Renal pelvis (tissue), 4 donors: ENCODE data around the gene GOLGA5. TPM values are rescaled to one million over a fixed set of nuclear protein-coding genes. Genes with fewer than 3 reads are reported as not detected.
"Not testable (repeated sequence)": the region's sequence is repeated elsewhere in the genome, so short reads cannot be mapped to it uniquely, and the experiment has no call there.

Experiments
- DNase-seq: peaks from one replicate; pipeline ENCODE4 v3.0.0-alpha.2; 2013
- polyA plus RNA-seq, 3 donors: library from polyadenylated mRNA; unstranded; fragments of 120-200 nt; gene quantifications; one replicate each; pipeline ENCODE4 v1.2.1, GENCODE V29; 2013; ENCODE audit not compliant: insufficient read length in 3 of 3

The GOLGA5 gene
- polyA plus RNA-seq, 3 donors = 35.2 to 40.6 (median 39.4) TPM

DNA sequence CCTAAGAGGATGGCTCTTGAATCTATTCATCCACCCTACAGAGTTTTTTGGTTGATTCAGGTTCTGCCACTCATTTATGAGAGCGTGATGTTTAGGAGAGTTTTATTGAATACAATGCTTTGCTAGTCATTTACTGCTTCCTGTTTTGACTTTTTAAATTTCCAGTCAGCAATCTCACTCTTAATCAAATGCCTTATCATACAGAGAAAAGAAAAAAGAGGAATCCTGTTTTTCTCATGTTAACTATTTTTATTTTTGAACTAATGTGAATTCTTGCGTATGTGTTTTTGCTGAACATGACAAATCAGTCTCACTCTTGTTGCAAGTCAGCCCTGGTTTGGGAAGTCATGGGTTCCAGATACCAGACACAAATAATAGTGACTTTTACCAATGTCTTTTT is 23.6 kb upstream of the GOLGA5 start:
- no peak for DNase-seq

- no peak for DNase-seq
Observed at GRCh38 chr14:92774572-92774971, 19.5 kb upstream of the GOLGA5 start.

DNA sequence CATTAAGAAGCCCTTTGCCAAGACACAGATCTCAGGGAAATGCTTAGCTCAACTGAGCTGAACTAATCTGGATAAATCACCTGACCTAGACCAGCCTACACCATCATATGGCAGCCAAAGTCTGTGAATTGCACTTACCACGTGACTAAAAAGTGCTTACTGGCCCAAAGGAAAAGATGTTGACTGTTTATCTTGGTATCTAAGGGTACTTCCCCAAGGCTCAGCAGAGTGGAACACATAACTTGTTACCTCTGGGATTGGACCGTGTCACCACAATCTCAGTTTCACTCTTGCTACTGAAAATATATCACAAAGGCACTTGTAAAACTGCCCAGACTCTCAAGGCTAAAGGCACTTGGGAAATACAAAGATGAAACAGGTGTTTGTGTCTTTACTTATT is 18.8 kb upstream of the GOLGA5 start:
- peak; percentile 42 for DNase-seq

DNA sequence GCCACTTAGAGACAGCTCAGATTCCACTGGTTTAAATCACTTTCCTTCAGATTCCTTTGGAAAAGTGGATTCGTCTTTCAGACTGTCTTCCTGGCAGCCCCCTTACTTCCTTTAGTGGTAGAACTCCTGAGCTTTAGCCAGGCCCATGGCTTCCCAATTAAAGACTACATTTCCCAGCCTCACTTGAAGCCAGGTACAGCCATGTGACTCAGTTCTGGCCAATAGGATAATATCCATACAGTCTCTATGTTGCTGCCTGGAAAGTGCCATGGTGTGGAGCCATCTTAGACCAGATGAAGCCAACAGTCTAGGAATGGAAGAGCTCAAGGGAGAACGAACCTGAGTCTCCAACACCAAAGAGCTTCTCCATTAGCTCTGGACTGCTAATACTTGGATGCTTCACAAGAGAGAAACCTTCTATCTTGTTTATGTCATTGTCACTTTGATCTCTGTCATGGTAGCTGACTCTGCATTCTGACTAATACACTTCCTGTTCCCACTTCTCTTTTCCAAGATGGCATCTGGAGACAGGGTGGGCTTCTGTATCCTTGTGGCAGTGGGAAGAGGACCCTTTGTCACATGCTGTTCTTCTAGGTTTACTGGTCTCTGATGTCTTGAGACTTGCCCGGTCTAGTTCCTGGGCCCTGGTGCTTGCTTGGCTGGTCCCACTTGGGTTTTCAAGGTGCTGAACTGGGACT is 15.1 kb upstream of the GOLGA5 start:
- DNase-seq = not testable (repeated sequence)

- DNase-seq = no peak
Observed at GRCh38 chr14:92780444-92781232, 13.5 kb upstream of the GOLGA5 start.

DNA sequence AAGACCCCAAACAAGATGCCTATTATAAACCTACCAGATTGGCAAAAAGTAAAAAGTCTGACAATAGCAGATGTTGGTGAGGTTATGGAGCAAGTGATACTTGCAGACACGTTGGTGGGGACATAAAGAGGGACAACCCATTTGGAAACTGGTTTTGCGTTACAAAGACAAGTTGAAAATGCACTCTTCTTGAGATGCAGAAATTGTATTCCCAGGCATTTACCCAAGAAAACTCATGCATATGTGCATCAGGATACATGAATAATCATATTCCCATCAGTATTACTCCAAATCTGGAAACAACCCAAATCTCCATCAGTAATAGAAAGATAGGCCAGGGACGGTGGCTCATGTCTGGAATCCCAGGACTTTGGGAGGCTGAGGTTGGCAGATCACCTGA is 12.8 kb upstream of the GOLGA5 start:
- DNase-seq = no peak

GRCh38 chr14:92783813-92784431 is 10.2 kb upstream of the GOLGA5 start:
- DNase-seq = peak; percentile 52

DNA sequence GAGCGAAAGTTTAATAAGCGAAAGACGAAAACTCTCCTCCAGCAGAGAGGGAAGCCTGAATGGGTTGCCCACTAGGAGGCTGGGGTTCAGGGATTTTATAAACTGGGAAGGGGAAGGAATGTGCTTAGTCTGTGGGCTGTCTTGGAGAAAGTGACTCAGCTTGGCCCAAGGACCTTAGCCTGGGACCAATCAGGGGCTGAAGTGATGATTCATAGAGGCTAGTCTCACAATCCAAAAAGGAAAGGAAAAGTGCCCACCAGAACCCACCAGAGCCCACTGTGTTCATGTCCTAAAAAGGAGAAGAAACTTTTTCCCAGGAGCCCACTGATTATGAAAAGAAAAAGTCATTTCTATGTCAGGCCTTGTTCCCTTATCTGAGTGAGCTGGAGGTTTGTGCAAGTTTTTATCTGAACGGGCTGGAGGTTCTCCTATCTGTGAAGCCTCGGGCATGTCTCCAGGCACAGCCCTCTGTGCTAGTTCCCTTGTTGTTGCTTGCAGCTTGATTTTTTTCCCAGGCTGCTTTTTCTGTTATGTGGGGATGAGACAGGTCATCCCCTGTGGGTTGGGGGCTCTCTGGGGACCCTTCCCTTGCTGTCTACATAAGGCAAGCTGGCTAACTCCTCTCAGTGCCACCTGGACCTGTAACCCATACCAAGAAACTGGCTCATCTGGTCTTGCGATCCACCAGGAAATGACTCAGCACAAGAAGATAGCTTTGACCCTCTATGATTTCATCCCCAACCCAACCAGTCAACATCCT is 8.3 kb upstream of the GOLGA5 start:
- no peak for DNase-seq

DNA sequence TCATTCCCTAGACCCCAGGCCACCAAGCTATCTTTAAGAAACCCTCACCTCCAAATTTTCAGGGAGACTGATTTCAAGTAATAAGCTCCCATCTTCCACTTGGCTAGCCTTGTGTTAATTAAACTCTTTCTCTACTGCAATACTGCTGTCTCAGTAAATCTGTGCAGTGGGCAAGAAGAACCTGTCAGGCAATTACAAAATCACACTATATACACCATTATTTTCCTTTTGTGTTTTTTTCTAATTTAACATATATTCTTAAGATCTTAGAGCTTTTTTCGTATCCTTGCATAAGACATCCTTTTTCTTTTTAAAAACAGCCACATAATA is 7.7 kb upstream of the GOLGA5 start:
- no peak for DNase-seq

- DNase-seq = no peak
Observed at GRCh38 chr14:92787554-92787953, 6.6 kb upstream of the GOLGA5 start.

DNA sequence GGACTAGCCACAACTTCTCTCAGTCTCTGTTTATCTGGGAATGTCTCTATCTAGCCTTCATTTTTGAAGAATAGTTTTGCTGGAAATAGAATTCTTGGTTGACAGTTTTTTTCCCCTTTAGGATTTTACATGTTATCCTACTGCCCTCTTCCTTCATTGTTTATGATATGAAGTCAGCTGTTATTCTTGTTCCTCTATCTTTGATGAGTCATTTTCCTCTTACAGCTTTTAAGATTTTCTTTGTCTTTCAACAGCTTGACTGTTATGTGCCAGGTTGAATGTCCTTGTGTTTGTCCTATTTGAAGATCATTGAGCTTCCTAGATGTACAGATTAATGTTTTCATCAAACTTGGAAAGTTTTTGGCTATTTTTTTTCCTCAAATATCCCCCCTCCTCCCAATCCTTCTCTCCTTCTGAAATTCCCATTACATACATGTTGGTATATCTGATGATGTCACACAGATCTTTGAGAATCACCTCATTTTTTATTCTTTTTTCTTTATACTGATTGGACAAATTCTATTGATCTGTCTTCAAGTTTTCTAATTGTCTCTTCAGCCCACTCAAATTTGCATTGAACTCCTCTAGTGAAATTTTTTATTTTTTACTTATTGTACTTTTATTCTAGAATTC is 4.5 kb upstream of the GOLGA5 start:
- DNase-seq = no peak

GRCh38 chr14:92792885-92793284 is 1.2 kb upstream of the GOLGA5 start:
- DNase-seq = no peak

DNA sequence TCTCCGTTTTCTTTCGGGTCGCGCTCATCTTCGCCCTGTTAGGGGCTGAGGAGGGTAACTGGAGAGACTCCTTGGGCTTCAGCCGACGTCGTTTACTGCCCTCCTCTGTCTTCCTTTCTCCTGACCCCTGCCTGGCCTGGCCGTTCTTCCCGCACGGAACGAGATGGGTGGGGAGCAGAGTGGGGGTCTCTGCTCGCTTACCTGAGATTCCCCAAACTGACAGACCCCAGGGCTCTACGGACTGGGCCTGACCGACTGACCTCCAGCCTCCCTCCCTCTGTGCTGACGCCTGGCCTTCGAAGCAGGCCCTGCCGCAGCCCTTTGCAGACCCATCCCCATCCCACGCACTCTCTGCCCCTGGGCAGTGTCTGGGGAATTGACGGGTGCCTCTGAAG is 439 bp downstream of the GOLGA5 start:
- no peak for DNase-seq

DNA sequence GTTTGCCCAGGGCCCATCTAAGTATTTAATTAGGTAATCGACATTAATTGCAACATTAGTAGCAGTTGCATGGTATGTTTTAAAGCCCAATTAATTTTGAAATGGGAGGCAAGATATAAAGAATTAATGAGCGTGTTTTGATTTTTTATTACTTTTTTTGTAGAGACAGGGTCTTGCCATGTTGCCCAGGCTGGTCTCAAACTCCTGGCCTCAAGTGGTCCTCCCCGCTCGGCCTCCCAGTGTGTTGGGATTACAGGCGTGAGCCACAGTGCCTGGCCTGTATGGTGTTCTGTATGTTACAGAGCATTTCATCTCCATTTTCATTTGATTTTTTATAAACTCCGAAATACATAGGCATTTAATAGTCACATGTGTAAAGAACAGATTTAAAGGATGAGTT is 856 bp downstream of the GOLGA5 start:
- DNase-seq = no peak

GRCh38 chr14:92797935-92798653 is 4.0 kb downstream of the GOLGA5 start:
- no peak for DNase-seq

DNA sequence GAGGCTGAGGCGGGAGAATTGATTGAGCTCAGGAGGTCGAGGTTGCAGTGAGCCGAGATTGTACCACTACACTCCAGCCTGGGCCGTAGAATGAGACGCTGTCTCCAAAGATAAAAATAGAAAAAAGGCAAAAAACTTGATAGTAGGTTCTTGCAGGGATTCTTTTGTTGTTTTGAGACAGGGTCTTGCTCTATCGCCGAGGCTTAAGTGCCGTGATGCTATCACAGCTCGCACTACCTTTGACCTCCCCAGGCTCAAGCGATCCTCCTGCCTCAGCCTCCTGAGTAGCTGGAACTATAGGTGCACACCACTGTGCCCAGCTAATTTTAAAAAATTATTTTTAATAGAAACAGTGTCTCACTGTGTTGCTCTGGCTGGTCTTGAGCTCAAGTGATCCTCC is 4.7 kb downstream of the GOLGA5 start:
- DNase-seq = no peak

- DNase-seq = no peak
Observed at GRCh38 chr14:92800012-92800411, 5.9 kb downstream of the GOLGA5 start.

- DNase-seq = no peak
Observed at GRCh38 chr14:92800525-92800924, 6.4 kb downstream of the GOLGA5 start.

GRCh38 chr14:92801917-92802316 is 7.8 kb downstream of the GOLGA5 start:
- DNase-seq = no peak

DNA sequence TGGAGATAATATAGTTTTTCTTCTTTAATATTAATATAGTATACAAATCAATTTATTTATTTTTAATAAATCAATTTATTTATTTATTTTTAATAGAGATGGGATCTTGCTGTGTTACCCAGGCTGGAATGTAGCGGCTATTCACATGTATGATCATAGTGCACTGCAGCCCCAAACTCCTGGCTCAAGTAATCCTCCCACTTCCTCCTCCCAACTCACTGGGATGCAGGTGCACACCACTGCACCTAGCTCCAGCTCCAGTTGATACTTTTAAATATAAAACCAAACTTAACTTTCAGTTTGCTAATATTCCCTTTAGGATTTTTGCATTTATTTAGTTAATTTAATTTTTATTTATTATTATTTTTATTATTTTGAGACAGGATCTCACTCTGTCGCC is 8.6 kb downstream of the GOLGA5 start:
- DNase-seq = no peak

DNA sequence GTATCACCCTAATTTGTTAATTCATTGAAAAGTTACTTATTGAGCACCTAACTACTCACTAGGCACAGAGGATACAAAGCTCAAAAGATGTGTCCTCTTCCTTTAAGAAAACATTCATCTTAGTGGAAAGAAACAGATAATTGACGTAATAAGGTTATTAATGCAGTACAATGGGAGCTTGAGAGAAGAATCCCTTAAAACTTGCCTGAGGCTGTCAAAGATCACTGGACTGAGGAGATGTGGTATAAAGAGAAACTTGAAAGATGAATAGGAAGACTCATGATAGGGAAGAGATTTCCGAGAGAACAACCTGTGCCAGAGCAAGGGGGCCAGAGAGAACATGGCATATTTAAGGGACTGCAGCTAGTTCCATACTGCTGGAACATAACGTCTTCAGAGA is 19.1 kb downstream of the GOLGA5 start:
- no peak for DNase-seq
